ENCODE measurements around the gene SEMA6D.

The SEMA6D gene, protein sequence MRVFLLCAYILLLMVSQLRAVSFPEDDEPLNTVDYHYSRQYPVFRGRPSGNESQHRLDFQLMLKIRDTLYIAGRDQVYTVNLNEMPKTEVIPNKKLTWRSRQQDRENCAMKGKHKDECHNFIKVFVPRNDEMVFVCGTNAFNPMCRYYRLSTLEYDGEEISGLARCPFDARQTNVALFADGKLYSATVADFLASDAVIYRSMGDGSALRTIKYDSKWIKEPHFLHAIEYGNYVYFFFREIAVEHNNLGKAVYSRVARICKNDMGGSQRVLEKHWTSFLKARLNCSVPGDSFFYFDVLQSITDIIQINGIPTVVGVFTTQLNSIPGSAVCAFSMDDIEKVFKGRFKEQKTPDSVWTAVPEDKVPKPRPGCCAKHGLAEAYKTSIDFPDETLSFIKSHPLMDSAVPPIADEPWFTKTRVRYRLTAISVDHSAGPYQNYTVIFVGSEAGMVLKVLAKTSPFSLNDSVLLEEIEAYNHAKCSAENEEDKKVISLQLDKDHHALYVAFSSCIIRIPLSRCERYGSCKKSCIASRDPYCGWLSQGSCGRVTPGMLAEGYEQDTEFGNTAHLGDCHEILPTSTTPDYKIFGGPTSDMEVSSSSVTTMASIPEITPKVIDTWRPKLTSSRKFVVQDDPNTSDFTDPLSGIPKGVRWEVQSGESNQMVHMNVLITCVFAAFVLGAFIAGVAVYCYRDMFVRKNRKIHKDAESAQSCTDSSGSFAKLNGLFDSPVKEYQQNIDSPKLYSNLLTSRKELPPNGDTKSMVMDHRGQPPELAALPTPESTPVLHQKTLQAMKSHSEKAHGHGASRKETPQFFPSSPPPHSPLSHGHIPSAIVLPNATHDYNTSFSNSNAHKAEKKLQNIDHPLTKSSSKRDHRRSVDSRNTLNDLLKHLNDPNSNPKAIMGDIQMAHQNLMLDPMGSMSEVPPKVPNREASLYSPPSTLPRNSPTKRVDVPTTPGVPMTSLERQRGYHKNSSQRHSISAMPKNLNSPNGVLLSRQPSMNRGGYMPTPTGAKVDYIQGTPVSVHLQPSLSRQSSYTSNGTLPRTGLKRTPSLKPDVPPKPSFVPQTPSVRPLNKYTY

DNA sequence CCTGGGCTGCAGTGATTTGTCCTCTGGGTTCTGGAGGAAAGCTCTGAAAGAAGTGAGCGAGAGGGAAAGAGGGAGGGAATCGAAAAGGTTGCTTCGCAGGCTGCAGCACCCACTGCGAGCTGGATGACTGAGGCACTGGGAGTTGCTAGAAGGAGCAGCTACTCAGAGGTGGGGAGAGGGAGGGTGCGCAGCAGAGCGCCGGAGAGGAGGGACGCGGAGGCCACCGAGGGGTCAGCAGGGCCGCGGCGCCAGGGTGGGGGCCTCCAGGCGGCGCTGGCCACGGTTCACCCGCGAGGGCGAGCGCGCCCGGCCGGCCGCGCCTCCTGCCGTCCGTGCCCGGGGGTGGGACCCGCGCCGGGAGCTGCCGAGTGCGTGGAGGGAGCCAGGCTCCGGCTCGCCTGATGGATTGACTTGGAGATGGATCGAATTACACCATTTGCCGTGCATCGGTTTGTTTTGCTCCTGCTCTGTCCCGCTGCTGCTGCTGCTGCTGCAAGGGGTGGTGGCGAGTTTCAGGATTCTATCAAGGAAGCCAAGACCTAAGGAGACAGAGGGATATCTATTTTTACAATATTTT, at the start of gene SEMA6D:
SEMA6D (plus strand) TSS at position 470 of the 577 bp plus-strand sequence. CDS start 42,294 bp downstream, outside the sequence.
- Mint-ChIP-seq H3K27me3 (ENCODE audit: low read depth) (peaks cover 63% of the 10 kb centered on the region), H3K4me1 (ENCODE audit: low read depth) (peaks cover 2% of the 10 kb centered on the region), H3K27ac (no peak within 1 kb of the TSS), H3K4me3 (no peak within 1 kb of the TSS), H3K36me3 (ENCODE audit: low read depth) (no peaks in the 10 kb centered on the region), H3K9me3 (no peaks in the 10 kb centered on the region)
- DNase-seq (ENCODE audit: low spot score): no peak

DNA sequence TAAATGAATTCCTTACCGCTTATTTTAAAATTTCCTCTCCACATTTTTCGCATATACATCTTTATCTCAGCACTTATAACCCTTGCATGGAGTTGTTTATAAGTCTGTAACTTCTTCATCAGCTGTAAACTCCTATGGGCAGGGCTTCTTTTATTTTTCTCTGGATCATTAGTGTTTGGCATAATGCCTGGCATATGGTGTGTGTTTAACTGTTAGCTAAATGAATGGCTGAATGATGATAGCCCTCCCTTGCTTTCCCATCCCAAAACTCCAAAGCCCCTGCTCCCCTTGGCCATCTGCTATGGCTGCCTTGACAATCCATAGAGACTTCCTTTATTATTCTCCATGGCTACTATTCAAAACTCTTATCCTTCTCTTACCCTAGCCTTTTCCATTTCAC, 48.1 kb upstream of the SEMA6D start:
- H3K27ac Mint-ChIP-seq: no peak overlapping the region
- H3K4me3 Mint-ChIP-seq: no peak overlapping the region
- H3K9me3 Mint-ChIP-seq: no peaks in the 10 kb centered on the region
- H3K4me1 Mint-ChIP-seq (ENCODE audit: low read depth): no peaks in the 10 kb centered on the region
- no peak for DNase-seq (ENCODE audit: low spot score)
- H3K27me3 Mint-ChIP-seq (ENCODE audit: low read depth): no peaks in the 10 kb centered on the region
- H3K36me3 Mint-ChIP-seq (ENCODE audit: low read depth): no peaks in the 10 kb centered on the region

DNA sequence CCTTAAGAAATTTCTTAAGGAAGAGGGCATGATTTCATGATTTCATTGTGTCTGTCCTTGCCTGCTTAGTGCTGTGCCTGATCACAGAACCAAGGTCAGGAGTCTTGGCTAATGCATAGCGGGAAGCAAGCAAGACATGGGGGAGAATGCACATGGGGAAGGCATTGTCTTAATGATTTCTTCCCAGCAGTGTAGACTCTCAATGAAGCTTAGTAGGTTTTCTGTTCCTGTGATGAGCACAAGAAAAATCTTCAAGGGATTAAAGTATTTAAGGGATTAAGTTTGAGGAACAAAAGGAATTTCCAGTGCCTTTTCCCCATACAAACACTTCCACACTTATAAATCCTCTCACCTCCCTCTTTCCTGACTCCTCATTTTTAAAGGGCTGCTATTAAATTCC, 46.9 kb upstream of the SEMA6D start:
- Mint-ChIP-seq H3K4me3 (no peak overlapping the region), H3K36me3 (ENCODE audit: low read depth) (no peaks in the 10 kb centered on the region), H3K4me1 (ENCODE audit: low read depth) (no peaks in the 10 kb centered on the region), H3K27ac (no peak overlapping the region), H3K27me3 (ENCODE audit: low read depth) (no peaks in the 10 kb centered on the region), H3K9me3 (no peaks in the 10 kb centered on the region)
- DNase-seq (ENCODE audit: low spot score): no peak

DNA sequence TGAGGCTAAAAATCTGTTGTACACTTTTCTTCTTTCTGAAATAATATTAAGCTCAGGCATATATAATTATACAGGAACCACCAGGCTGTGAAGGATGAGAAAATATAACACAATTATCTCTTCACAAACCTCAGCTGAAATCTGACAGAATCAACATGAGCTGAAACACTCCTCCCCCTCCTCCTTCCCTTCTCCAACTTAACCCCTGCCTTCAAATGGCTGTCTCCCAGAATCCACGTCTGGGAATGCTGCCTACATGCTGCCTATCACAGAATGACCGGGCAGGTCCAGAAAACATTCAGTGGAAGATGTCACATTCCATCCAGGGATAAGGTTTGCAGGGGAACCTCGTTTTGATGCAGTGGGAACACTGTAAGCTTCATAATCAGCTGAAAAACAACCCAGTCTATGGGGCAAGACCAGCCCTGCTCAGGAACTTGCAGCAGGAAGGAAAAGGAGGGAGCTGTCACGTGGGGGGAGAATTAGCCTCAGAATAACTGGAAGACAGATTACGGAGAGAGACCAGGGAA, 44.0 kb upstream of the SEMA6D start:
- H3K9me3 Mint-ChIP-seq: no peaks in the 10 kb centered on the region
- H3K27me3 Mint-ChIP-seq (ENCODE audit: low read depth): no peaks in the 10 kb centered on the region
- no peak overlapping the region for H3K4me3 Mint-ChIP-seq
- H3K27ac Mint-ChIP-seq: no peak overlapping the region
- H3K36me3 Mint-ChIP-seq (ENCODE audit: low read depth): no peaks in the 10 kb centered on the region
- DNase-seq (ENCODE audit: low spot score): no peak
- no peaks in the 10 kb centered on the region for H3K4me1 Mint-ChIP-seq (ENCODE audit: low read depth)

- H3K27ac Mint-ChIP-seq: no peak overlapping the region
These were observed 42.6 kb upstream of the SEMA6D start for GRCh38 chr15:47674586-47675232.

DNA sequence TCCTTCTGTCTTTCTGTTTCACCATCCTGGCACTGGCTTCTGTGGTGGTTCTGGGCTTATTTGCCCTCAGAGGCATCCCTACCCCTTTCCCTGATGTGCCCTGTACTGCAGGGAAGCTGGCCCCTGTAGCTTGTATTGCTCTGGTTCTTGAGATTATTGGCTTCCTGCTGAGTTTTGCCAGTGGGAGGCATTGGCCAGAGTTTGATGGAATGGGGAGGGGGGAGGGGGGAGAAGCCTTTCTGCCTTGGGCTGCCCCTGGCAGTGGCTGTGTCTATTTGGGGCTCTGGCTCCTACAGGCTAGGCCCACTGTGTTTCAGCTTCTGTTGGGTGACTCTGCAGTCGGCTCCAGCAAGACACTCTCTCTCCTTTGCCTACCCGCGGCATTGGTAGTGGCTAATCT, 41.6 kb upstream of the SEMA6D start:
- H3K9me3 Mint-ChIP-seq: no peaks in the 10 kb centered on the region
- no peak overlapping the region for H3K27ac Mint-ChIP-seq
- DNase-seq (ENCODE audit: low spot score): no peak
- H3K4me1 Mint-ChIP-seq (ENCODE audit: low read depth): no peaks in the 10 kb centered on the region
- no peaks in the 10 kb centered on the region for H3K36me3 Mint-ChIP-seq (ENCODE audit: low read depth)
- H3K4me3 Mint-ChIP-seq: no peak overlapping the region
- no peaks in the 10 kb centered on the region for H3K27me3 Mint-ChIP-seq (ENCODE audit: low read depth)

More at GRCh38 chr15:47674586-47675232, 42.6 kb upstream of the SEMA6D start:
- Mint-ChIP-seq H3K4me3 (no peak overlapping the region), H3K4me1 (ENCODE audit: low read depth) (no peaks in the 10 kb centered on the region), H3K36me3 (ENCODE audit: low read depth) (no peaks in the 10 kb centered on the region), H3K27me3 (ENCODE audit: low read depth) (no peaks in the 10 kb centered on the region), H3K9me3 (no peaks in the 10 kb centered on the region)
- DNase-seq (ENCODE audit: low spot score): no peak

GRCh38 chr15:47678040-47678439, 39.3 kb upstream of the SEMA6D start:
- H3K4me3 Mint-ChIP-seq: no peak overlapping the region
- H3K36me3 Mint-ChIP-seq (ENCODE audit: low read depth): no peaks in the 10 kb centered on the region
- no peak overlapping the region for H3K27ac Mint-ChIP-seq
- H3K4me1 Mint-ChIP-seq (ENCODE audit: low read depth): no peaks in the 10 kb centered on the region
- no peaks in the 10 kb centered on the region for H3K27me3 Mint-ChIP-seq (ENCODE audit: low read depth)
- no peak for DNase-seq (ENCODE audit: low spot score)
- H3K9me3 Mint-ChIP-seq: no peaks in the 10 kb centered on the region

DNA sequence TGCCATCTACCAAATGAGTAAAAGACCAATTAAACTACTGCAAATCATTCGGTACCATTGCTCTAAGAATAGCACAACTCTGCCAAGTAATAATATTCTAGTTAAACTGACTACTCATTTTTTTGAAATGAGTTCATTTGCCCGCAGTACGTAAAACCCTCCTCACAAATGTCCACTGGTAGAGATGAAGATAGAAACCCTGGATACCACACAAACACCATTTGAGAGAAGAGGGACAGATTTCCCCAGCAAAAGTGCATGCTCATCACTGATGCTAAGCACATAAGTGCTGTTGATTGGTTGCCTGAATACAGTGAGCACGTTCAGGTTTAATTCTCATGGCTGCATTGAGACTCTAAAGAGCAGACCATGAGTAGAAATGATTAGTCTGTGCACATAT, 34.6 kb upstream of the SEMA6D start:
- no peak overlapping the region for H3K27ac Mint-ChIP-seq
- no peaks in the 10 kb centered on the region for H3K27me3 Mint-ChIP-seq (ENCODE audit: low read depth)
- DNase-seq (ENCODE audit: low spot score): no peak
- H3K4me1 Mint-ChIP-seq (ENCODE audit: low read depth): no peaks in the 10 kb centered on the region
- H3K36me3 Mint-ChIP-seq (ENCODE audit: low read depth): no peaks in the 10 kb centered on the region
- no peak overlapping the region for H3K4me3 Mint-ChIP-seq
- no peaks in the 10 kb centered on the region for H3K9me3 Mint-ChIP-seq

DNA sequence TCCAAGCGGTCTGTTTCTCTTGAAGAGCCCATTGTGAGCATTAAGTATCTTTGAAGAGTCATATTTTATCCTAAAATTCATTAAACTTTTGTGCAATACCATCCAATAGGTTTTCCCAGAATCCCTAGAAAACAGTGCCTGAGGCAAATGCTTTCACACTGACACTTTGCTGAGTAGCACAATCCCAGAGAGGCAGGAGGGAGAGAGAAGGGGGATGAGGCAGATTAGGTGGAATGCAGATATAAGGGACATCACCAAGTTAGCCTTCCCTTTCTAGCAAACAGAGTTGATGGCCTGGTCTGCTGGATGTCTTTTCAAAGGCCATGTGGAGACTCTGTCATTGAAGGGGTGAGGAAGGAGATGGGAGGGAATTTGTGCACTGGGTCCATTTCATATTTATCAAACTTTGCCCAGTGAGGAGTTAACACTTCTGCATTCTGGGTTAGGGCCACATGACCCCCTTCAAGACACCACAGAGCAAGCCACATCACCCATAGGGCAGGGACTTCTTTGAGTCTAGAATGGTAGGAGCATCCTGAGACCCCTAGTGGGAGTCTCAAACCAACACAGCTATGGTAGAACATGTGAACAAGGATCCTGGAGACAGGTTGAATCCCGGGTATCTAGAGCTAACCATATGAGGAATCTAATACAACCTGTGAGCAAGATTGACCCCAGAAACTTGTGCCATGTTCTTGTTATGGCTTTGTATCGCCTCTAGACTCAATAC, 32.0 kb upstream of the SEMA6D start:
- Mint-ChIP-seq H3K36me3 (ENCODE audit: low read depth) (no peaks in the 10 kb centered on the region), H3K27ac (no peak overlapping the region), H3K9me3 (no peaks in the 10 kb centered on the region), H3K4me1 (ENCODE audit: low read depth) (no peaks in the 10 kb centered on the region), H3K4me3 (no peak overlapping the region), H3K27me3 (ENCODE audit: low read depth) (no peaks in the 10 kb centered on the region)
- no peak for DNase-seq (ENCODE audit: low spot score)

- no peaks in the 10 kb centered on the region for H3K4me1 Mint-ChIP-seq (ENCODE audit: low read depth)
- no peak for DNase-seq (ENCODE audit: low spot score)
These were observed 28.7 kb upstream of the SEMA6D start for GRCh38 chr15:47688573-47689086.

DNA sequence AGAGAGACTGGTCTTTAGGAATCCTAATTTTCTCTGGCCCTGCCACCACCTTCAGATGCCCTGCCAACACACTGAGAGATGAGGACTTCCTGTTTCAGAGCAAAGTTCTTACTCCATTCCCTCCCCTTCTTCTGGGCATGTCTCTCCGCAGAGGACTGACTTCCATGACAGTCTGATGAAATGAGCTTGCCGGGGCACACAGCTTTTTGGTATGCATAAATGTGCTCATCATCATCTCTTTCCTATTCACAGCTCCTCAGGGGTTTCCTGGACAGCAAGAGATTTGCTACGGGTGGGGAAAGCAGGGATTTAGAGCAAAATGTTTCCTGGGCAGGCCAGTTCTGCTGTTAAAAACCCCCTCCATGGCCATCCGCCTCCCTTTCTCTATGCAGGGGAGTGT, 27.6 kb upstream of the SEMA6D start:
- no peaks in the 10 kb centered on the region for H3K36me3 Mint-ChIP-seq (ENCODE audit: low read depth)
- DNase-seq (ENCODE audit: low spot score): no peak
- no peak overlapping the region for H3K4me3 Mint-ChIP-seq
- no peaks in the 10 kb centered on the region for H3K27me3 Mint-ChIP-seq (ENCODE audit: low read depth)
- H3K9me3 Mint-ChIP-seq: no peaks in the 10 kb centered on the region
- H3K4me1 Mint-ChIP-seq (ENCODE audit: low read depth): no peaks in the 10 kb centered on the region
- no peak overlapping the region for H3K27ac Mint-ChIP-seq

More at GRCh38 chr15:47688573-47689086, 28.7 kb upstream of the SEMA6D start:
- H3K27ac Mint-ChIP-seq: no peak overlapping the region
- H3K36me3 Mint-ChIP-seq (ENCODE audit: low read depth): no peaks in the 10 kb centered on the region
- H3K27me3 Mint-ChIP-seq (ENCODE audit: low read depth): no peaks in the 10 kb centered on the region
- H3K4me3 Mint-ChIP-seq: no peak overlapping the region
- H3K9me3 Mint-ChIP-seq: no peaks in the 10 kb centered on the region

GRCh38 chr15:47691882-47692281, 25.4 kb upstream of the SEMA6D start:
- Mint-ChIP-seq H3K27me3 (ENCODE audit: low read depth) (no peaks in the 10 kb centered on the region), H3K36me3 (ENCODE audit: low read depth) (no peaks in the 10 kb centered on the region), H3K4me1 (ENCODE audit: low read depth) (no peaks in the 10 kb centered on the region), H3K27ac (no peak overlapping the region), H3K9me3 (no peaks in the 10 kb centered on the region), H3K4me3 (no peak overlapping the region)
- DNase-seq (ENCODE audit: low spot score): no peak

Data from T-helper 2 cell treated with Interferon-gamma antibody and Interleukin-4, amounts not matched to agents 5 μg/mL and 100 μg/mL, for 36 hours (primary cell).